HG02571 (cell line): Measurements from ENCODE around the gene ASXL2.

Experiments used
- ATAC-seq: cut with Tn5 transposase; IDR thresholded peaks from one replicate; pipeline ENCODE4 v1.9.1; 2021; ENCODE audit warnings: mild to moderate bottlenecking, moderate library complexity; ENCODE audit not compliant: unreplicated experiment

ASXL2 gene

DNA sequence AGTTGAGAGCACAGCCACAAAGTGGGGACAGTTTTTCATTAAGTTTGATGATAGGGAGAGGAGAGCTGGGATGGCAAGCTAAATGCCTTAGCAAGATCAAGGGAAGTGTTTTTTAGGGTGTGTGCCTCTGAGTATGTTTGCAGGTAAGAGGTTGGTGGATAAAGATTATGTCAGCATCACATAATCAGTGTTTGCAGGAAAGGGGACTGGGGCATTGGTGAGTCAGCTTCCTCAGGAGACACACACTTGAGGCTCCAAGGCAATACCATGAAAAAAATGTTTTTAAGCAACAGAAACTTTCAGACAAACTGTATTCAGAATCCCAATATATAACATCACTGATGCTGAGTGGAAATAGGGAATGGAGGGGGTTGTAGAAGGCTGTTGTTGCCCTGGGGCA lies 179.5 kb downstream of the ASXL2 start:
- ATAC-seq = no peak

DNA sequence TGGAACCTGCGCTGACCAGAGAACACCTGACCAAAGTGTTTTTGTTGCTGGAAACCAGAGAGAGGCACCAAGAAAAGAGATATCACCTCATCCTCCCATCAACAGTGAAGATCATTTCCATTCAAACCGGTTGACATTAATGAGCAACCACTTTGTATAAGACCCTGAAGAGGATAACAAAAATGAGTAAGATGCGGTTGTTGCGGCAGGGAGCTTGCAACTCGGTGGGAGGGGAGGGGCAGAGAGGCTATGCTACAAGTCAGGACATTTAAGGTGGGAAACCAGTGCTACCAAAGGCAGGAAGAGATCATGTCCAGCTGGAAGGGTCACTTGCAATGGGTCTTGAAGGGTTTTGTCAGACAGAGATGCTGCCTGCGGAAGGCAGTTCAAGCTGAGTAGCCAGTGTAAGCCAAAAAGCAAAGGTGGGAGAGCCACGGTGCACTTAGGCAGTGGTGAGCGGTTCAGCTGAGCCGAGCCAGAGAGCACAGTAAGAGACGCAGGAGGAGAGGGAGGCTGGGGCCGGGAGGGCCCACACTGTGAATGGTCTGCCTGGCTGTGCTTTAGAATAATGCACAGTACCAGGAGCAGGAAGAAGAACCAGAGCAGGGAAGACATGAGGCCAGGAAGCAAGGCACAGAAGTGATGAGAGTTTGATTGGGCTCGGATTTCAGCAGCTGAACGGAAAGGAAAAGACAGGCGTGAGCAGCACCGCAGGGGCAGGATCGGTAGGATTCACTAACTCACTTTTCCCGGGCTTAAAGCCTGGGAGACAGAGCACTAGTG lies 180.5 kb downstream of the ASXL2 start:
- ATAC-seq = no peak

DNA sequence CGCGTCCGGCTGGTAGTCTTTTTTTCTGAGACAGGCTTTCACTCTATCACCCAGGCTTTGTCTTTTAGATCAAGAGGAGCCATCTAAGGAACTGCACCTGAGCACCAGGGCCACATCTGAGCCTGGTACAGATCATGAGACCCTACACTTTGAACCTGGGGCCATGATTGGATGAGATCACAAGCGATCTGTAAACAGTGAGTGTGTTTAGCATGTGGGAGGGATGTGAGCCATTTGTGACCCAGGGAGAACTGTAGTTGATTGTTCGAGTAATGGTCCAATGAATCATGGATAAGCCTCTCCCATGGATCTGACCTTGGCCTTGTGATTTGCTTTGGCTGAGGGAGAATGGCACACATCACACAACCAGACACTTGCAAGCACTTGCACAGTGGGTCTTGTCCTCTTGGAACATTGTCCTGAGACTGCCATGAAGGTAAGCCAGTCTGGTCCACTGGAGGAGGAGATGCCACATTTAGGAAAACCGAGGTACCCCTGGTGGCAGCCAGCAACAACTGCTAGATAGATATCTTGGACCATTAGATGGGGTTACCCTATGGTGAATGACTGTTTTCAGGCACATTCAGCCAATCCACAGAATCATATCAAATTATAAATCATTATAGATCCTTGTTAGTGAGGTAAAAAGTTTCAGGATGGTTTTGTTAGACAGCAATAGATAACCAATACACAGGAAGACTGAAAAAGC lies 185.4 kb downstream of the ASXL2 start:
- no peak for ATAC-seq

DNA sequence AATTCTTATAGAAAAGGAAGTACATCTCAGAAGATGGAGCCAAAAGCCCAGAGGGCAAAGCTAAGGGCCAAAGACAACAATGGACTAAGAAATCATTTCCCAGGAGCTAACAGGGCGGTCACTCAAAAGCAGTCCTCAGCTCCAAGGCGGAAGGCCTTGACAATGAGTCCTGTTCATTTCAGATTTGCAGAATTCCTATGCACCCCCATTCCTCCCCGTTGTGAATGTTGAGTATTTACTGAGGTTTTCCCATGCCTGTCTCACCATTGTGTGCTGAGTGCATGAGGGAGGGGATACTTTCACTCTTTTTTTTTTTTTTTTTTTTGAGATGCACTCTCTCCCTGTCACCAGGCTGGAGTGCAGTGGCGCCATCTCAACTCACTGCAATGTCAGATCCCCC lies 186.1 kb downstream of the ASXL2 start:
- no peak for ATAC-seq

DNA sequence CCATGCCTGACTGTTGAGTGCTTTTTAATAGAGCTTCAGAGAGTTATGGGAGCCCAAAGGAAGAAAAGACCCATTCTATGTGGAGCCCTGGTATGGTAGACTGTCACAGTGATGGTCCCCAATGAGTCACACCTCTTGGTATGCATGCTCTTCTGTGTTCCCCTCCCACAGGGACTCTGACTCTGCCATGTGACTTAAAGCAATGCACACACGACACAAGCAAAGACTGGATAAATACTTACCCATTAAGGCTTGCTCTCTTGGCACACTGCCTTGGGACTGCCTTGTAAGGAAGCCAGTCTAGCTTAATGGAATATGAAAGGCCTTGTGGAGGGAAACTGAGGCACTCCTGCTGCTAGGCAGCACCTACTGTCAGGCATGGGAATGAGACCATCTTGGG lies 188.2 kb downstream of the ASXL2 start:
- ATAC-seq = no peak

DNA sequence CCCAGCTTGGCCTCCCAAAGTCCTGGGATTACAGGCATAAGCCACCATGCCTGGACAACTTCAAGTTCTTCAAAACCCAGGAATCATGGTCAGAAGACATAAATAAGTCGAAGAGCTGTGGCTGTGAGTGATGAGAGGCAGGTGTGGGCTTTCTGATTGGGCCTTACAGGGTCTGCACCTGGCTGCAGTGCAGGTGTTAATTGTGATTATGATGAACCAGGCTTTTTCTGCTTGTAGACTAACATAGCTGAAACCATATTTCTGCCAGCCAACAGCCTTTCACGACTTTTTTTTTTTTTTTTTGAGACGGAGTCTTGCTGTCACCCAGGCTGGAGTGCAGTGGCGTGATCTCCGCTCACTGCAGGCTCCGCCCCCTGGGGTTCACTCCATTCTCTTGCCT lies 190.1 kb downstream of the ASXL2 start:
- no peak for ATAC-seq

DNA sequence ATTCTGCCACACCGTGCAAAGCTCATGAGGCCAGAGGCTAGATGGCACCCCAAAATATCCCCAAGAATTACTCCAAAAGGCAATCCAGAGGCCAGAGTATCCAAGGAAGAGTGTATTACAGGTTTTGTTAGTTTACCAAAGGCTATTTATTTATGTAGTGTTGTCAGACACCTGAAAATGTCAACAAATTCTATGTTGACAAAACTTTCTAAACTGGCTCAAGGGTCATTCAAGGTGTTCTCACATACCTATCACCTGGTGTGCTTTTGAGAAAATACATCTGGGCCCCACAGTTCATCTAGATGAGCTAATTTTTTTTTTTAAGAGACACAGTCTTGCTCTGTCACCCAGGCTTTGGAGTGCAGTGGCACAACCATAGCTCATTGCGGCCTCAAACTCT lies 192.5 kb downstream of the ASXL2 start:
- no peak for ATAC-seq

DNA sequence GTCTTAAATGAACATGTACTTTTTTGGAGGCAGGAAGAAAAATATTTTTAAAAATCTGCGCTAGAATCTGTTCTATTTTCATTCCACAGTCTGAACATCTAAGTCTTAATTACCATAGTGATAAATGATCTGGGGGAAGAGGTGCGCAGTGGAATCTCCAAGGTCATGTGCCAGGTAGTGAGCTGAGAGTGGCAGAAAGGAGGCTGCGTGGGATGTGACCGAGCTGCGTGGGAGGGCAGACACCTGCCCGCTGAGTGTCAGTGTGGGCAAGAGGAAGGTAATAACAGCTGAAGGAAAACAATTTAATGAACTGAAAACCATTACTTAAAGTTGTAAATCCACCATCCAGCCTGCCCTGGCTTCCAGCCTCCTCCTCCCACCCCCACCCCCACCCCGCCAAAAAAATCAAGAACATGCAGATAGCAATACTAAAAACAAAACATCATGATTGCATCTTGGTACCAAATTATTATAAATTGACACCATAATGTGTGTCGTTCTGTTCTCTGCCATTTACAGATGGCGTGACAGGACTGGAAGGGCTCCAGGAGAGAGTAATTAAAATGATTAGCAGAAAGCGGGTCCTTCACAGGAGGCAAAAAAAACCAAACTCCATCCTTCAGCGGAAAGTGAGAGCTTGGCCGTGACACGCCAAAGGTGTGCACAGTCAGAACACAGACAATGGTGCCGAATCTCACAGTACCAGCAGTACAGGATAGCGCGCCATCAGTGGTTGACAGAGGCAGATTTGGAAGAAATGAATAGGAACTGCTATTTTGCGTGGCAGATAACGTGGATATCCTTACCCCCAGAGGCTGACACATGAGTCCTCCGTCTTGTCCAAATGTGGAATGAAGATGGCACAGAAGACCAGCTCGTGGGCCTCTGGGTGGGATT lies 193.5 kb downstream of the ASXL2 start:
- ATAC-seq = no peak
